ENCODE data around the gene CNIH1.

- TF ChIP-seq CTCF (IDR thresholded peaks at IDR 0.05) (no peak), POLR2A (IDR thresholded peaks at IDR 0.05) (no peak)
Observed at GRCh38 chr14:54489731-54490444, 48.7 kb upstream of the CNIH1 start.
